Activated CD4-positive, alpha-beta T cell treated with anti-CD3 and anti-CD28 coated beads for 48 hours (primary cell): ENCODE results near the gene CORIN.
"Not testable (repeated sequence)": the region's sequence is repeated elsewhere in the genome, so short reads cannot be mapped to it uniquely, and the experiment has no call there.

ENCODE experiments used
- DNase-seq: peaks from one replicate; pipeline ENCODE4 v3.0.0-alpha.2; 2020

CORIN gene

GRCh38 chr4:47763279-47763678 lies 74.6 kb downstream of the CORIN start:
- DNase-seq, result no peak

- no peak for DNase-seq
Observed at GRCh38 chr4:47762376-47763266, 75.2 kb downstream of the CORIN start.

GRCh38 chr4:47753316-47753715 lies 84.6 kb downstream of the CORIN start:
- not testable (repeated sequence) for DNase-seq

GRCh38 chr4:47752214-47752613 lies 85.7 kb downstream of the CORIN start:
- DNase-seq, result no peak

GRCh38 chr4:47750788-47751187 lies 87.1 kb downstream of the CORIN start:
- DNase-seq, result no peak

GRCh38 chr4:47749858-47750257 lies 88.0 kb downstream of the CORIN start:
- no peak for DNase-seq

GRCh38 chr4:47749060-47749459 lies 88.8 kb downstream of the CORIN start:
- DNase-seq, result no peak

GRCh38 chr4:47747846-47748494 lies 89.9 kb downstream of the CORIN start:
- no peak for DNase-seq

GRCh38 chr4:47747211-47747610 lies 90.7 kb downstream of the CORIN start:
- no peak for DNase-seq

- no peak for DNase-seq
Observed at GRCh38 chr4:47746122-47746521, 91.7 kb downstream of the CORIN start.

- DNase-seq, result no peak
Observed at GRCh38 chr4:47744843-47745382, 93.0 kb downstream of the CORIN start.

GRCh38 chr4:47744253-47744652 lies 93.6 kb downstream of the CORIN start:
- no peak for DNase-seq

- DNase-seq, result no peak
Observed at GRCh38 chr4:47741200-47741599, 96.7 kb downstream of the CORIN start.

GRCh38 chr4:47737326-47737725 lies 100.5 kb downstream of the CORIN start:
- DNase-seq, result no peak

- DNase-seq, result no peak
Observed at GRCh38 chr4:47736555-47736954, 101.3 kb downstream of the CORIN start.

GRCh38 chr4:47736146-47736545 lies 101.7 kb downstream of the CORIN start:
- DNase-seq, result no peak

- no peak for DNase-seq
Observed at GRCh38 chr4:47733302-47734175, 104.3 kb downstream of the CORIN start.

- DNase-seq, result no peak
Observed at GRCh38 chr4:47731182-47731581, 106.7 kb downstream of the CORIN start.

- no peak for DNase-seq
Observed at GRCh38 chr4:47729131-47729680, 108.7 kb downstream of the CORIN start.

- no peak for DNase-seq
Observed at GRCh38 chr4:47721892-47722575, 115.8 kb downstream of the CORIN start.

GRCh38 chr4:47721485-47721884 lies 116.4 kb downstream of the CORIN start:
- no peak for DNase-seq

- DNase-seq, result no peak
Observed at GRCh38 chr4:47720787-47721186, 117.1 kb downstream of the CORIN start.
